BE2C (cell line): ENCODE data around the gene RTTN.

ENCODE experiments used
- DNase-seq: peaks from one replicate; pipeline ENCODE4 v3.0.0-alpha.2; 2020
- H3K27me3 ChIP-seq: fragments of 250-450 bp; sonication (Bioruptor Pico); 2 replicates; pipeline ENCODE4 v1.5.1; 2020; ENCODE audit warnings: mild to moderate bottlenecking
- H3K36me3 ChIP-seq: fragments of 250-450 bp; sonication (Bioruptor Pico); 2 replicates; pipeline ENCODE4 v1.5.1; 2020; ENCODE audit warnings: mild to moderate bottlenecking
- H3K4me1 ChIP-seq: fragments of 250-450 bp; sonication (Bioruptor Pico); 2 replicates; pipeline ENCODE4 v1.5.1; 2020
- H3K4me3 ChIP-seq: 2 replicates; pipeline ENCODE4 v1.5.1; 2011; ENCODE audit warnings: low read depth, low read length
- H3K9me3 ChIP-seq: fragments of 250-450 bp; sonication (Bioruptor Pico); 2 replicates; pipeline ENCODE4 v1.5.1; 2020
- TF ChIP-seq, protein P1 (sequence below): IDR thresholded peaks from 2 replicates; pipeline ENCODE4 v1.5.1; 2012; ENCODE audit warnings: mild to moderate bottlenecking, low read depth, low read length

Gene RTTN

DNA sequence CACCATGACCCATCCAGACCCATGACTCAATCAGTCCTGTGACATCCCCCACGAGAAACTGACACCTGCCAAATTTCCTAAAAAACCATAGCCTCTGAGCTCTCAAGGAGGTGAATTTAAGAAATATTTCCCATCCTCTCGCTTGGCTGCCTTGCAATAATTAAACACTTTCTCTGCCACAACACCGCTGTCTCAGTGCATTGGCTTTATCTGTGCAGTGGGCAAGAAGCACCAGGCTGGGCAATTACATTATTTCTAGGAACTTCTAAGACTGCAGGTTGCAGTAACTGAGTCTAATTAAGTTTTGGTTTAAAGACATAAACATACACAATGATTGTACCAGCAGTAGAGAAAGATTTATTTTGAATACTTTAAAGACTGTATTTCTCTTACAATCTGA, 22.0 kb upstream of the RTTN start:
- no peaks in the 10 kb centered on the region for H3K9me3 ChIP-seq

DNA sequence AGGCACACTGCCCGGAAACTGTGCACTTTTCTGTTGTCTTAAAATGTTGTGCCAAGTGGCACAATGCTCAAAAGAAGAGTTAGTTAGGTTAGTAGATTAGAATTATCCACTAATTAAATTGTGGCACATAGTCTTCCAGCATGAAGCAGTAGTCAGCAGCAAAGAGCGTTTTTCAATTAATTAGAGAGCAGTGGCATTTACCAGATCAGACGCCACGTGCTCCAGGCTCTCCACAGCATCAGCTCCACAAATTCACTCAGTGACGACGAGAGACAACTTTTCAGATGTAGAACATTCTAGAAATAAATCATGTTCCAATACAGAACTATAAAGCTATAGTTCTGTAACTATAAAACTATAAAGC, 16.4 kb upstream of the RTTN start:
- H3K4me1 ChIP-seq, result no peaks in the 10 kb centered on the region
- no peak overlapping the region for H3K4me3 ChIP-seq
- H3K36me3 ChIP-seq, result no peaks in the 10 kb centered on the region
- no peaks in the 10 kb centered on the region for H3K27me3 ChIP-seq
- no peaks in the 10 kb centered on the region for H3K9me3 ChIP-seq
- DNase-seq, result no peak
- TF ChIP-seq, protein P1, sequence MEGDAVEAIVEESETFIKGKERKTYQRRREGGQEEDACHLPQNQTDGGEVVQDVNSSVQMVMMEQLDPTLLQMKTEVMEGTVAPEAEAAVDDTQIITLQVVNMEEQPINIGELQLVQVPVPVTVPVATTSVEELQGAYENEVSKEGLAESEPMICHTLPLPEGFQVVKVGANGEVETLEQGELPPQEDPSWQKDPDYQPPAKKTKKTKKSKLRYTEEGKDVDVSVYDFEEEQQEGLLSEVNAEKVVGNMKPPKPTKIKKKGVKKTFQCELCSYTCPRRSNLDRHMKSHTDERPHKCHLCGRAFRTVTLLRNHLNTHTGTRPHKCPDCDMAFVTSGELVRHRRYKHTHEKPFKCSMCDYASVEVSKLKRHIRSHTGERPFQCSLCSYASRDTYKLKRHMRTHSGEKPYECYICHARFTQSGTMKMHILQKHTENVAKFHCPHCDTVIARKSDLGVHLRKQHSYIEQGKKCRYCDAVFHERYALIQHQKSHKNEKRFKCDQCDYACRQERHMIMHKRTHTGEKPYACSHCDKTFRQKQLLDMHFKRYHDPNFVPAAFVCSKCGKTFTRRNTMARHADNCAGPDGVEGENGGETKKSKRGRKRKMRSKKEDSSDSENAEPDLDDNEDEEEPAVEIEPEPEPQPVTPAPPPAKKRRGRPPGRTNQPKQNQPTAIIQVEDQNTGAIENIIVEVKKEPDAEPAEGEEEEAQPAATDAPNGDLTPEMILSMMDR, result no peak

More for the DNA sequence above, 22.0 kb upstream of the RTTN start:
- Histone ChIP-seq H3K36me3 (no peaks in the 10 kb centered on the region), H3K4me3 (no peak overlapping the region), H3K27me3 (no peaks in the 10 kb centered on the region), H3K4me1 (no peaks in the 10 kb centered on the region)
- TF ChIP-seq, protein P1, result no peak
- DNase-seq, result no peak

DNA sequence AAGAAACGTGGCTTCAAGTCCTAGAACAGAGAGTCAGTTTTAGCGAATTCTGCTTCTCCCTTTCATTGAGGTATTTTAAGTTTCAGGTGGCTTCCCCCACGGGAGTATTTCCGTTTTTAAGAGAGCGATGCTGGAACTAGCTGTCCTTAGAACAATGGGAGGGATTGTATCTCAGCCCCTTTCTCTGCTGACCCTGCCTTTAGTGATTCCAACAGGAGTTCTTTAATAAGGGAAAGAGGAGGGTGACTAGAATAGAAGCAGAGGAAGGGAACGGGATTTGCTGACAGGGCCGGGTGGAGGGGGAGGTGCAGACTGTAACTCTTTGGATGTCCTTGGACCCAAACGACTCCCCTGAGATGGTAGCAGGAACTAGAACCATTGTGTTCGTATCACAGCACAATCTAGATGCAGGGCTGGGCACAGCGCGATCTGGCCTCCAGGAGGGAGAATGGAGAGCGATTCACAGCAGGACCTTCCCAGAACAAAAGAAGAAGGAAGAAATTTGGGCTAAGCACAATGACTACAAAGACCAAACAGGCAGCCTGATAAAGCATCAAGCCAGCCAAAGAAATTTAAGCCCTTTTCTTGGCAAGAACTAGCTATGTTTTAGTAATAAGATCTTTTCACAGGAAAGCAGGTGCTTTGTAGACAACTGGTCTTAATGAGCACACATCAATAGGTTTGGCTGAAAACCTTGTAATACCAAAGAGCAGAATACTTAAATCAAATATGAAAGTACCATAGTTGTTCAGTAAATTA, 15.8 kb upstream of the RTTN start:
- no peaks in the 10 kb centered on the region for H3K4me1 ChIP-seq
- TF ChIP-seq, protein P1, result no peak
- H3K27me3 ChIP-seq, result no peaks in the 10 kb centered on the region
- no peak for DNase-seq
- H3K36me3 ChIP-seq, result no peaks in the 10 kb centered on the region
- no peaks in the 10 kb centered on the region for H3K9me3 ChIP-seq
- no peak overlapping the region for H3K4me3 ChIP-seq

DNA sequence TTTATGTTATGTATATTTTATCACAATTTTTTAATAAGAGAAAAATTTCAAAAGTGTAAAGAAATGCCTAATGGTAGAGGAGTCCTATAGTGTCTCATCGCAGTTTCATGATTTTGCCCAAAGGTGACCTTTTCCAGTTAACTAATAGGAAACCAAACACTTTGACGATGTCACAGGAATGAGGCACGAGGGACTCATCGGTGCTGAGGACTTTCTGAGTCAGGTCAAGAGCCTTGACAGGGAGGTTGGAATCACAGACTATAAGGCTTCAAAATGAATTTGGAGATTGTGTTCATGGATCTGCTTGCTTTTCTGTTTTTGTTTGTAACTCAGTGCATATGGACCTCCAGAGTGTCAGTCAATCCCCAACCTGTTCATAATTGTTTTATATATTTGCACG, 15.1 kb upstream of the RTTN start:
- Histone ChIP-seq H3K9me3 (no peaks in the 10 kb centered on the region), H3K4me3 (no peak overlapping the region), H3K36me3 (no peaks in the 10 kb centered on the region), H3K27me3 (no peaks in the 10 kb centered on the region), H3K4me1 (no peaks in the 10 kb centered on the region)
- no peak for DNase-seq
- TF ChIP-seq, protein P1, result no peak

DNA sequence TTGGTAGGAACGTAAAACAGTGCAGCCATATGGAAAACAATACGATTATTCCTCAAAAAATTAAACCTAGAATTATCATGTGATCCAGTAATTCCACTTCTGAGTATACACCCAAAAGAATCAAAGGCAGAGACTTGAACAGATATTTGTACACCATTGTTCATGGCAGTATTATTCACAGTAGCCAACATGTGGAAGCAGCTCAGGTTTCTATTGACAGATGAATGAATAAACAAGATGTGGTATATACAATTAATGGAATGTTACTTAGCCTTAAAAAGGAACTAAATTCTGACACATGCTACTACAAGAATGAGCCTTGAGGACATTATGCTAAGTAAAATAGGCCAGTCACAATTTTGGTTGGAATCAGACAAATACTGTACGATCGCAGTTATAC, 14.2 kb upstream of the RTTN start:
- no peaks in the 10 kb centered on the region for H3K27me3 ChIP-seq
- no peaks in the 10 kb centered on the region for H3K9me3 ChIP-seq
- TF ChIP-seq, protein P1, result no peak
- H3K36me3 ChIP-seq, result no peaks in the 10 kb centered on the region
- H3K4me3 ChIP-seq, result no peak overlapping the region
- H3K4me1 ChIP-seq, result no peaks in the 10 kb centered on the region
- DNase-seq, result no peak

DNA sequence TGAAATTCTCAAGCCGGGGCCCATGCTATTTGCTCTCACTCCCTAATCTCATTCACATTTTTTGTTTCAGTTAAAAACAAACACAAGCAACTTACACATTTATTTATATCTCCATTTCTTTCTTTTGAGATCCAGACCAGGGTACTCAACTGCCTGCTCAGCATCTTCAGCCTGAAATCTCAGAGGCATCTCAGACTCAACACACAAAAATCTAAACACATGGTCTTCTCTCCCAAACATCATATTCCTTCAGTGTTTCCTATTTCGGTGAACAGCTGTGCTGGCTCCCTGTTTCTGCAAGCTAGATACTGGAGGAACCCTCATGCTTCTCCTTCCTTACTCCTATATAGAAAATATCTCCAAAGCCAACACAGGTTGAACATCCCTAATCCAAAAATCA, 11.3 kb upstream of the RTTN start:
- H3K36me3 ChIP-seq, result no peaks in the 10 kb centered on the region
- TF ChIP-seq, protein P1, result no peak

More for the DNA sequence above, 11.3 kb upstream of the RTTN start:
- H3K27me3 ChIP-seq, result no peaks in the 10 kb centered on the region
- H3K4me1 ChIP-seq, result no peaks in the 10 kb centered on the region
- no peak for DNase-seq
- no peak overlapping the region for H3K4me3 ChIP-seq
- H3K9me3 ChIP-seq, result no peaks in the 10 kb centered on the region
